ENCODE measurements around the gene BPTF.
"Not testable (repeated sequence)": the region's sequence is repeated elsewhere in the genome, so short reads cannot be mapped to it uniquely, and the experiment has no call there.

The BPTF gene

GRCh38 chr17:67824735-67825626 lies at the start of gene BPTF:
Gene BPTF, plus strand, starts transcription at chr17:67825503. Its CDS starts 222 bp downstream, at chr17:67825725.
- Histone ChIP-seq H3K4me1 (ENCODE audit: control insufficient read depth, insufficient read depth, low read length) (no peaks in the 10 kb centered on the region), H3K36me3 (ENCODE audit: control insufficient read depth, insufficient read depth, low read length) (no peaks in the 10 kb centered on the region), H3K4me3 (ENCODE audit: low read length) (peak within 1 kb of the TSS; percentile 67), H3K27ac (ENCODE audit: low read length) (no peak within 1 kb of the TSS), H3K9me3 (ENCODE audit: control insufficient read depth, insufficient read depth, low read length) (no peaks in the 10 kb centered on the region), H3K27me3 (ENCODE audit: control insufficient read depth, insufficient read depth, low read length) (no peaks in the 10 kb centered on the region)
- peak; percentile 88 for DNase-seq (ENCODE audit: low read depth, low spot score)
- no CpG with 5 or more reads among the region's 88 CpGs for WGBS (ENCODE audit: insufficient coverage, insufficient read length)

GRCh38 chr17:67779098-67779672 lies 46.1 kb upstream of the BPTF start:
- H3K27ac ChIP-seq (ENCODE audit: low read length) = no peak overlapping the region
- H3K4me1 ChIP-seq (ENCODE audit: control insufficient read depth, insufficient read depth, low read length) = no peaks in the 10 kb centered on the region
- H3K27me3 ChIP-seq (ENCODE audit: control insufficient read depth, insufficient read depth, low read length) = no peaks in the 10 kb centered on the region
- WGBS (ENCODE audit: insufficient coverage, insufficient read length) = no CpG with 5 or more reads among the region's 13 CpGs
- no peak for DNase-seq (ENCODE audit: low read depth, low spot score)
- no peak overlapping the region for H3K4me3 ChIP-seq (ENCODE audit: low read length)
- H3K9me3 ChIP-seq (ENCODE audit: control insufficient read depth, insufficient read depth, low read length) = no peaks in the 10 kb centered on the region
- no peaks in the 10 kb centered on the region for H3K36me3 ChIP-seq (ENCODE audit: control insufficient read depth, insufficient read depth, low read length)

GRCh38 chr17:67784364-67785121 lies 40.8 kb upstream of the BPTF start:
- H3K27me3 ChIP-seq (ENCODE audit: control insufficient read depth, insufficient read depth, low read length) = no peaks in the 10 kb centered on the region
- H3K4me1 ChIP-seq (ENCODE audit: control insufficient read depth, insufficient read depth, low read length) = no peaks in the 10 kb centered on the region
- H3K4me3 ChIP-seq (ENCODE audit: low read length) = no peak overlapping the region
- no CpG with 5 or more reads among the region's 10 CpGs for WGBS (ENCODE audit: insufficient coverage, insufficient read length)
- H3K36me3 ChIP-seq (ENCODE audit: control insufficient read depth, insufficient read depth, low read length) = no peaks in the 10 kb centered on the region
- H3K27ac ChIP-seq (ENCODE audit: low read length) = no peak overlapping the region
- no peaks in the 10 kb centered on the region for H3K9me3 ChIP-seq (ENCODE audit: control insufficient read depth, insufficient read depth, low read length)
- DNase-seq (ENCODE audit: low read depth, low spot score) = no peak

GRCh38 chr17:67785122-67785477 lies 40.2 kb upstream of the BPTF start:
- no peak overlapping the region for H3K27ac ChIP-seq (ENCODE audit: low read length)
- H3K9me3 ChIP-seq (ENCODE audit: control insufficient read depth, insufficient read depth, low read length) = no peaks in the 10 kb centered on the region
- no peaks in the 10 kb centered on the region for H3K4me1 ChIP-seq (ENCODE audit: control insufficient read depth, insufficient read depth, low read length)
- H3K36me3 ChIP-seq (ENCODE audit: control insufficient read depth, insufficient read depth, low read length) = no peaks in the 10 kb centered on the region
- H3K4me3 ChIP-seq (ENCODE audit: low read length) = no peak overlapping the region
- WGBS (ENCODE audit: insufficient coverage, insufficient read length) = no CpG with 5 or more reads among the region's 3 CpGs
- no peak for DNase-seq (ENCODE audit: low read depth, low spot score)
- H3K27me3 ChIP-seq (ENCODE audit: control insufficient read depth, insufficient read depth, low read length) = no peaks in the 10 kb centered on the region

GRCh38 chr17:67785504-67785903 lies 39.8 kb upstream of the BPTF start:
- Histone ChIP-seq H3K36me3 (ENCODE audit: control insufficient read depth, insufficient read depth, low read length) (no peaks in the 10 kb centered on the region), H3K4me1 (ENCODE audit: control insufficient read depth, insufficient read depth, low read length) (no peaks in the 10 kb centered on the region), H3K27me3 (ENCODE audit: control insufficient read depth, insufficient read depth, low read length) (no peaks in the 10 kb centered on the region), H3K4me3 (ENCODE audit: low read length) (no peak overlapping the region), H3K27ac (ENCODE audit: low read length) (no peak overlapping the region), H3K9me3 (ENCODE audit: control insufficient read depth, insufficient read depth, low read length) (no peaks in the 10 kb centered on the region)
- no peak for DNase-seq (ENCODE audit: low read depth, low spot score)
- no CpG with 5 or more reads among the region's 5 CpGs for WGBS (ENCODE audit: insufficient coverage, insufficient read length)

- Histone ChIP-seq H3K27me3 (ENCODE audit: control insufficient read depth, insufficient read depth, low read length) (no peaks in the 10 kb centered on the region), H3K9me3 (ENCODE audit: control insufficient read depth, insufficient read depth, low read length) (no peaks in the 10 kb centered on the region), H3K4me3 (ENCODE audit: low read length) (no peak overlapping the region), H3K4me1 (ENCODE audit: control insufficient read depth, insufficient read depth, low read length) (0 out of 2 replicates have a peak, but pooled peaks cover 1% of the 10 kb centered on the region), H3K36me3 (ENCODE audit: control insufficient read depth, insufficient read depth, low read length) (no peaks in the 10 kb centered on the region), H3K27ac (ENCODE audit: low read length) (no peak overlapping the region)
- no CpG with 5 or more reads among the region's 7 CpGs for WGBS (ENCODE audit: insufficient coverage, insufficient read length)
- peak; percentile 55 for DNase-seq (ENCODE audit: low read depth, low spot score)
Observed at GRCh38 chr17:67800495-67800928, 24.8 kb upstream of the BPTF start.

GRCh38 chr17:67801626-67802175 lies 23.6 kb upstream of the BPTF start:
- DNase-seq (ENCODE audit: low read depth, low spot score) = no peak
- no peaks in the 10 kb centered on the region for H3K27me3 ChIP-seq (ENCODE audit: control insufficient read depth, insufficient read depth, low read length)
- WGBS (ENCODE audit: insufficient coverage, insufficient read length) = no CpG with 5 or more reads among the region's 11 CpGs

GRCh38 chr17:67810464-67810863 lies 14.8 kb upstream of the BPTF start:
- Histone ChIP-seq H3K4me3 (ENCODE audit: low read length) (no peak overlapping the region), H3K4me1 (ENCODE audit: control insufficient read depth, insufficient read depth, low read length) (no peaks in the 10 kb centered on the region), H3K9me3 (ENCODE audit: control insufficient read depth, insufficient read depth, low read length) (no peaks in the 10 kb centered on the region), H3K27ac (ENCODE audit: low read length) (no peak overlapping the region), H3K27me3 (ENCODE audit: control insufficient read depth, insufficient read depth, low read length) (no peaks in the 10 kb centered on the region), H3K36me3 (ENCODE audit: control insufficient read depth, insufficient read depth, low read length) (no peaks in the 10 kb centered on the region)
- DNase-seq (ENCODE audit: low read depth, low spot score) = no peak
- no CpG with 5 or more reads among the region's 1 CpG for WGBS (ENCODE audit: insufficient coverage, insufficient read length)

More at GRCh38 chr17:67801626-67802175, 23.6 kb upstream of the BPTF start:
- no peaks in the 10 kb centered on the region for H3K36me3 ChIP-seq (ENCODE audit: control insufficient read depth, insufficient read depth, low read length)
- H3K4me1 ChIP-seq (ENCODE audit: control insufficient read depth, insufficient read depth, low read length) = 0 out of 2 replicates have a peak, but pooled peaks cover 1% of the 10 kb centered on the region
- no peak overlapping the region for H3K27ac ChIP-seq (ENCODE audit: low read length)
- no peak overlapping the region for H3K4me3 ChIP-seq (ENCODE audit: low read length)
- no peaks in the 10 kb centered on the region for H3K9me3 ChIP-seq (ENCODE audit: control insufficient read depth, insufficient read depth, low read length)

GRCh38 chr17:67812380-67812779 lies 12.9 kb upstream of the BPTF start:
- not testable (repeated sequence) for H3K36me3 ChIP-seq (ENCODE audit: control insufficient read depth, insufficient read depth, low read length); DNase-seq (ENCODE audit: low read depth, low spot score); H3K27me3 ChIP-seq (ENCODE audit: control insufficient read depth, insufficient read depth, low read length); H3K4me1 ChIP-seq (ENCODE audit: control insufficient read depth, insufficient read depth, low read length); H3K9me3 ChIP-seq (ENCODE audit: control insufficient read depth, insufficient read depth, low read length); H3K27ac ChIP-seq (ENCODE audit: low read length); H3K4me3 ChIP-seq (ENCODE audit: low read length)
- WGBS (ENCODE audit: insufficient coverage, insufficient read length) = no CpG with 5 or more reads among the region's 6 CpGs

- no peak overlapping the region for H3K27ac ChIP-seq (ENCODE audit: low read length)
- H3K36me3 ChIP-seq (ENCODE audit: control insufficient read depth, insufficient read depth, low read length) = no peaks in the 10 kb centered on the region
- no peaks in the 10 kb centered on the region for H3K4me1 ChIP-seq (ENCODE audit: control insufficient read depth, insufficient read depth, low read length)
- no peak overlapping the region for H3K4me3 ChIP-seq (ENCODE audit: low read length)
- no peak for DNase-seq (ENCODE audit: low read depth, low spot score)
- no CpG with 5 or more reads among the region's 5 CpGs for WGBS (ENCODE audit: insufficient coverage, insufficient read length)
- H3K27me3 ChIP-seq (ENCODE audit: control insufficient read depth, insufficient read depth, low read length) = no peaks in the 10 kb centered on the region
- no peaks in the 10 kb centered on the region for H3K9me3 ChIP-seq (ENCODE audit: control insufficient read depth, insufficient read depth, low read length)
Observed at GRCh38 chr17:67813803-67814180, 11.5 kb upstream of the BPTF start.

Data from iPS DF 6.9 (cell line).